NCI-H1105 (cell line): Measurements from ENCODE around the gene HHAT.
"Not testable (repeated sequence)": the region's sequence is repeated elsewhere in the genome, so short reads cannot be mapped to it uniquely, and the experiment has no call there.

Source experiments
- DNase-seq: peaks from one replicate; lab custom pipeline; 2025; lab: John Stamatoyannopoulos, UW

The HHAT gene

DNA sequence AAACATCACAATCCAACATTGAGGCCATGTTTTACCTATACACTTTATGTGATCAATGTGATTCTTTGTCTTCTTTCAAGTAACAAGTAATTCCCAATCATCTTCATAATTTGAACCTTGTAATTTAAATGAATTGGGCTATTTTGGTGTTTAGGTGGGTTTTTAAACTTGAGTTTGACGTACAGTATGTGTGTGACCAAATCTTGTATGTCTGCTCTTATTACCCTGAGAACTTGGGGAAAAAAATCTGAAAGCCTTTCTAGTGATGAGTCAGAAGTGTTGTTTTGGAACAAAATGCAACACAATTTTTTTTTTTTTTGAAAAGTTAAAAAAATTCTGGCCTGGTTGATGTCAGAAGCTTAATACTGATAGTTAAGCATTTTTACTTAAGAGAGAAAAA is 68.5 kb downstream of the HHAT start:
- DNase-seq, result no peak

GRCh38 chr1:210397681-210398080 is 69.0 kb downstream of the HHAT start:
- DNase-seq, result no peak

- DNase-seq, result no peak
Observed at GRCh38 chr1:210398466-210398865, 69.8 kb downstream of the HHAT start.

DNA sequence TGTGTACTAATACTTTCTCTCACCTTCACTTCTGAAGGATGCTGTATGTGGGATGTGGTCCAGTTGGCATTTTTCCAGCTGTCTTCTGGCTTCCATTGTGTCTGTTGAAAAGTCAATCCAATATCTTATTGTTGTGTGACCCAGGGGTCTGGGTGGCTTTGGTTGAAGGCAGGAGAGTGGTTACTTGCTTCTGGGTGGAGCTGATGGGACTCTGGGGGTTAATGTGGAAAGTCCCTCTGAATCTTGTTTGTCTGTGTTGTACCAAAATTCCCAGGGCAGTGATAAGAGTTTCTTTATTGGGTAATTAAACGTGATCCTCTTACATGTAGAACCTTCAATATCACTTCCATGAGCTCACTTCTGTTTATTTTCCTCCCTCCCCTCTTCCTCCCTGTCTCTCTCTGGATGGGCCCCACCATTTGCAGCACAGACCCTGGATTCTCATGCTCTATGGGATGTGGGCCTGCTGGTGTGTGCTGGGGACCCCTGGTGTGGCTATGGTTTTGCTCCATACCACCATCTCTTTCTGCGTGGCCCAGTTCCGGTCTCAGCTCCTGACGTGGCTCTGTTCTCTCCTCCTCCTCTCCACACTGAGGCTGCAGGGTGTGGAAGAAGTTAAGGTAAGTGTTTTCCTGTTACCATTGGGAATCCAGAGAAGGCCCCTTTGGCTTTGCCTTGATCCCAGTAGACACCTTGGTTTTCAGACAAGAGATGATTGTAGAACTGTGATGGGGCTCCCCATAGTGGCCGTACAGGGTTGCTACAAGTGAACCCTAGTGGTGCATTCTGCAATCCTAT is 71.5 kb downstream of the HHAT start:
- DNase-seq, result peak; percentile 44

DNA sequence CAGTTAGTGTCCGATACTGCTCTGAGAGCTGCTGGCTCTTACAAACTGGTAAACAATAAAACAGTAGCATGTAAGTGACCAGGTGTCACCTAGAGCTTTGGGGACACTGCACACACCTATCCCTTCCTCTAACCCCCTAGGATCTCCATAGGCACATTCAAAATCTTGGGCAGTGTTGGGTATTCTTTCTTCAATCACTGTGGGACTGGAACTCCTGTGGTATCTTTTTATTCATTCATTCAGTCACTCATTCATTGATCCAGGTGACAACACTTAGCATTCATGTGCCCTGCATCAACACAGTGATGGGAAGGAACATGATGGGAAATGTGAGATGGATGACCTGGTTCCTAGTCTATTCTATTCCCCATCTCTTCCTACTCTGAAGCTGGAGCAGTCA is 73.9 kb downstream of the HHAT start:
- DNase-seq, result no peak

- DNase-seq, result no peak
Observed at GRCh38 chr1:210405316-210405715, 76.6 kb downstream of the HHAT start.

- DNase-seq, result not testable (repeated sequence)
Observed at GRCh38 chr1:210406341-210406740, 77.6 kb downstream of the HHAT start.

DNA sequence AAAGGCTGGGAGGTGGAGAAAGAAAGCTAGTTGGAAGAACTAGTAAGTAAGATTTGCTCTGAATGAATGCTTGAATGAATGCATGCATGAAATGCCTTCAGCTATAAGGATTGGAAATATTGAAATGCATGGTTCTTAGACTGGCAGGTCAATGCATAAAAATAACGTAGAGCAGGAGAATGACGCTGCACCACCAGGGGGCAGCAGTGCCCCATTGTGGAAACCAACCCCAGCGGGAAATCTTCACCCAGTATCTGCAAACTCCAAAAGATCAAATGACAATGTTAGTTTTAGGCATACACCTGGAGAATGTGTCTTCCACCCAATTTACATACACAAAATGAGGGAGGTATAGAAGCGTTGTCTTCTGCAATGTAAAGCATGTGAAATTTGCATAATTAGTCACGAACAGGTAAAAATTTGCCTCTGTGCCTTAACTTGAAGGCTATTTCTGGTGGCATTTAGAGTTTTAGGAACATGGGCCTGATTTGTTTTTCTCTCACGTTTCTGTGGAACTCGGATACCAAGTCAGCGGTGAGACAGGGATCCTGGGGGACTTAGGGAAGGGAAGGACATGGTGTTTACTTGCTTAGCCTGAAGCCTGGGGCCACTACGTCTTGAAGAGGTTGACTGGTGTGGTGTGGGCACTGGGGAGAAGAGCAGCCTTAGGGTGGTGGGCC is 78.6 kb downstream of the HHAT start:
- peak; percentile 65 for DNase-seq

GRCh38 chr1:210407887-210408252 is 79.2 kb downstream of the HHAT start:
- no peak for DNase-seq

DNA sequence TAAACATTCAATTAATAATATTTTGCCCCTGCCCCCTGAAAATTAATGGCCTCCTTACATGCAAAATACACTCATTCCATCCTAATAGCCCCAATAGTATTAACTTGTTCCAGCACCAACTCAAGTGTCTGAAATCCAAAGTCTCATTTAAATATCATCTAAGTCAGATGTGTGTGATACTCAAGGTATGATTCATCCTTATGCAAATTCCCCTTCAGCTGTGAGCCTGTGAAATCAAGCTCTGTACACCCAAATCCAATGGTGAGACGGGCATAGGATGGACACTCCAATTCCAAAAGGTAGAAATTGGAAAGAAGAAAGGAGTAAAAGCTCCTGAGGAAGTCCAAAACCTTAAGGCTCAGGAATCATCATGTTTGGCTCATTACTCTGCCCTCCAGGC is 83.5 kb downstream of the HHAT start:
- DNase-seq, result no peak

- no peak for DNase-seq
Observed at GRCh38 chr1:210413951-210414350, 85.2 kb downstream of the HHAT start.

DNA sequence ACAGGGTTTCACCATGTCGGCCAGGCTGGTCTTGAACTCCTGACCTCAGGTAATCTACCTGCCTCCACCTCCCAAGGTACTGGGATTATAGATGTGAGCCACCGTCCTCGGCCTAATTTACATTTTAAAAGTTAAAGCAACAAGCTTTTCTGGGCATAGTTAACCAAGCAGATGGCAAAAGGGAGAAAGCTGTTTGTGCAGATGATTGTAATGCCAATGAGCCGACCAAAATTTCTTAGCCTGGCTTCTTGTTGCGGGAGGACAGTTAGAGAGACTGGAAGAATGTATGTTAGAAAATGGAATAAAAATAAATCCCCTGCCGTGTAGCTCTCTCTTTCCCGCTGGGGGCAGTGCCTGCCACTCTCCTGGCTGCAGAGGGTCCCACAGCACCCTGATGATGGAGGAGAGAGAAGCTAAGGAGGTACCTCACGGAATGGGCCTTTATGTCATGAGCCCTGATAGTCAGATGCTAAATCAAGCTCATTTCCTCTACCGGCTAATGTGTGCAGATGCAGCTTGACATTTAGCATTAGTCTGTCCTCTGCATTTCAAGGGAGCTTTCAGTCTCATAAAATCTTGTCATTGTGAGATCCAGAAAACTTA is 87.2 kb downstream of the HHAT start:
- no peak for DNase-seq

DNA sequence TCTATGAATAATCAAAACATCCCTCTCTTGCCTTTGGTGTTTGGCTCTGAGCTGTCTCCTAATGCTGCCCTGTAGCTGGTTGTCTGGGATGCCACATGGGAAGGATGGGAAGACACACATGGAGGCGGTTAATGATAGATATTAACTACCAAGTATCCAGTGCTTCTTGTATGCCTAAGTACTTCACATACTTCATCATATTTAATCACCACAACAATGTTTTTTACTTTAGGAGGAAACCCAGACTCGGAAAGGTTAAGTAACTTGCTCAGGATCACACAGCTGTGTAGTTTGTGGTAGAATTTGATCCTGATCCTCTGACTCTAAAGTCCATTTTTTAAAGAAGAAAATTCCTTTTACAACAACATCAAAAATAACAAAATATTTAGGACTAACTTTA is 88.0 kb downstream of the HHAT start:
- DNase-seq, result no peak

GRCh38 chr1:210417881-210418280 is 89.2 kb downstream of the HHAT start:
- DNase-seq, result no peak

DNA sequence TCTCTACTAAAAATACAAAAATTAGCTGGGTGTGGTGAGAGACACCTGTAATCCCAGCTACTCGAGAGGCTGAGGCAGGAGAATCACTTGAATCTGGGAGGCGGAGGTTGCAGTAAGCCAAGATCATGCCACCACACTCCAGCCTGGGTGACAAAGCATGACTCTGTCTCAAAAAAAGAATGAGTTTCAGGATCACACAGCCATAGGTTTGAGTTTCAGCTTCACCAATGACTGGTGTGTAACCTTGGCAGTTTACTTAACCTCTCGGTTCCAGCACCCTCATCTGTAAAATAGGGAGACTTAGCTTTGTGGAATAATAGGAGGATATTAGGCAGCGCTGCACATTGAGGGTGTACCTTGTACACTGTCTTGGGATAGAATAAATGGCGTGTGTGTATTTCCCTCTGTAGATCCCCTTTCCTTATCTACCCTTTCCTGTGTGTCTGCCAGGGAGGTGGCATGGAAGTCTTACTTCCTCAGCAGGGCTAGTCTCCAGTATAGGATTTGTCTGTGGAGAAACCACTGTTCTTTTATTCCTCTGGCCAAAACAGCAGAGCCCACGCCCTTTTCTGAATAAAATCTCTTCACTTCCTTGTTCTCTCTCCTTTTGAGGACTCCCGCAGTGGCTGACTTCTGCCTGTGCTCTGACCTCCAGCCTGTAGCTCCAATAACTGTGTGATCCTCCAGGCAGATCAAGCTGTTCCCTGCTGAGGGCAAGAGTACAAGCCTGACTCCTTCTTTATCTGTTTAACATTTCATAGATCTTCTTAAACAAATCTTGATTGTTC is 90.4 kb downstream of the HHAT start:
- no peak for DNase-seq

DNA sequence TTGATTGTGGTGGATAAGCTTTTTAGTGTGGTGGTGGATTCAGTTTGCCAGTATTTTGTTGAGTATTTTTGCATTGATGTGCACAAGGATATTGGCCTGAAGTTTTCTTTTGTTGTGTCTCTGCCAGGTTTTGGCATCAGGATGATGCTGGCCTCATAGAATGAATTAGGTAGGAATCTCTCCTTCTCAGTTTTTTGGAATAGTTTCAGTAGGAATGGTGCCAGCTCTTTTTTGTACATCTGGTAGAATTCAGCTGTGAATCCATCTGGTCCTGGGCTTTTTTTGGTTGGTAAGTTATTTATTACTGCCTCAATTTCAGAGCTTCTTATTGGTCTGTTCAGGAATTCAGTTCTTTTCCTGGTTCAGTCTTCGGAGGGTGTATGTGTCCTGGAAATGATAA is 98.0 kb downstream of the HHAT start:
- not testable (repeated sequence) for DNase-seq

GRCh38 chr1:210428696-210429095 is 100.0 kb downstream of the HHAT start:
- DNase-seq, result no peak

DNA sequence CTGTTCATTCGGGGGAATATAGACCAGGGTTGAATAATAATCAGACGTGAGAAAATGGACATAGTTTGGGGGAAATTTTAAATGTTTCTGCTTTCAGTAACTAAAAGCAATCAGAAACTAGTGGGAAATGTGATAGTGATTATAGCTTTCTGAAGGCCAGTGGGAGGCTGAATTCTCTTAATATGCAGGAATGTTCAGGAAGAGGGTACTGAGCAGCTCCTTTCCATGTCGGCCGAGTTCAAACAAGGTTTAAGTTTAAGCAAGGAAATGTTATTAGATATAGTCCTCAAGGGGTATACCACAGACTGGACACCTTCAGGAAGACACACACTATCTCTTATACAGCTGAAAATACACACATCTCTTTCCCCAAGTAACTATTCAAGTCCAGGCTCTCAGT is 105.5 kb downstream of the HHAT start:
- DNase-seq, result no peak

GRCh38 chr1:210437111-210437510 is 108.4 kb downstream of the HHAT start:
- DNase-seq, result no peak

GRCh38 chr1:210437781-210438180 is 109.1 kb downstream of the HHAT start:
- DNase-seq, result no peak

GRCh38 chr1:210438928-210439841 is 110.5 kb downstream of the HHAT start:
- DNase-seq, result no peak
